GM12878 (cell line): ENCODE measurements around the gene DGKE. TPM values are rescaled to one million over a fixed set of nuclear protein-coding genes. Genes with fewer than 3 reads are reported as not detected.

ENCODE experiments used
- BCL11A ChIP-seq: IDR thresholded peaks from 2 replicates; pipeline ENCODE4 v1.6.1; 2011; ENCODE audit warnings: low read depth, low read length
- CHD4 ChIP-seq: fragments of 200-600 bp; sonication (generic); IDR thresholded peaks from 2 replicates; pipeline ENCODE4 v1.6.1; 2016; ENCODE audit warnings: mild to moderate bottlenecking
- FOXK2 ChIP-seq: fragments of 450-650 bp; IDR thresholded peaks from 2 replicates; pipeline ENCODE4 v1.6.1; 2017; ENCODE audit warnings: mild to moderate bottlenecking, moderate library complexity
- FOXM1 ChIP-seq: IDR thresholded peaks from 2 replicates; pipeline ENCODE4 v1.6.1; 2012; ENCODE audit warnings: low read depth, mild to moderate bottlenecking, inconsistent platforms, low read length, moderate library complexity
- HDAC6 ChIP-seq: fragments of 200-600 bp; sonication (generic); IDR thresholded peaks from one replicate; pipeline ENCODE4 v1.8.0; 2017; ENCODE audit warnings: antibody characterized with exemption; ENCODE audit not compliant: unreplicated experiment
- JUNB ChIP-seq: IDR thresholded peaks from 2 replicates; pipeline ENCODE4 v1.6.1; 2016; ENCODE audit warnings: antibody characterized with exemption, mild to moderate bottlenecking
- JUND ChIP-seq: IDR thresholded peaks from 2 replicates; pipeline ENCODE4 v1.6.1; 2012; ENCODE audit warnings: low read depth, mild to moderate bottlenecking, low read length, improper control_type of control experiment, moderate library complexity
- NFIC ChIP-seq: IDR thresholded peaks from 2 replicates; pipeline ENCODE4 v1.6.1; 2012; ENCODE audit warnings: low read depth, mild to moderate bottlenecking, inconsistent platforms, low read length, moderate library complexity
- NRF1 ChIP-seq: conservative IDR thresholded peaks from 2 replicates; pipeline ENCODE4 v1.6.1; 2011; ENCODE audit warnings: mild to moderate bottlenecking, low read depth, low read length, improper control_type of control experiment
- PRDM15 ChIP-seq: fragments of 450-650 bp; formaldehyde crosslinking; IDR thresholded peaks from 2 replicates; pipeline ENCODE4 v1.4.0; 2020; ENCODE audit warnings: mild to moderate bottlenecking, moderate library complexity
- RCOR1 ChIP-seq: conservative IDR thresholded peaks from 2 replicates; pipeline ENCODE4 v1.6.1; 2012; ENCODE audit warnings: low read depth, low read length, improper control_type of control experiment
- RELA ChIP-seq: fragments of 450-650 bp; IDR thresholded peaks from 2 replicates; pipeline ENCODE4 v1.8.0; 2014; ENCODE audit warnings: borderline replicate concordance; ENCODE audit not compliant: partially characterized antibody
- SIX5 ChIP-seq: IDR thresholded peaks from 2 replicates; pipeline ENCODE4 v1.6.1; 2011; ENCODE audit warnings: mild to moderate bottlenecking, low read depth, low read length, moderate library complexity; ENCODE audit not compliant: severe bottlenecking
- SREBF1 ChIP-seq: IDR thresholded peaks from 2 replicates; pipeline ENCODE4 v1.6.1; 2012; ENCODE audit warnings: mild to moderate bottlenecking, low read length
- ZBED1 ChIP-seq: IDR thresholded peaks from 2 replicates; pipeline ENCODE4 v1.6.1; 2016; ENCODE audit warnings: borderline replicate concordance
- ZNF384 ChIP-seq: IDR thresholded peaks from 2 replicates; pipeline ENCODE4 v1.6.1; 2012; ENCODE audit warnings: low read depth, mild to moderate bottlenecking, low read length, improper control_type of control experiment, borderline replicate concordance
- polyA plus RNA-seq, 11 experiments: library from polyadenylated mRNA; depleted of rRNA in 4 of 11; unstranded in 6 of 11; stranded (reverse) in 5 of 11; fragments of >200 nt; fragmentation: Nextera tagmentation in 4 of 11; fragmentation: Illumina TruSeq in 1 of 11; extraction: Ambion mirVana in 4 of 11; extraction: Trizol in 1 of 11; gene quantifications; 1 replicate in 1 of 11; 2 replicates in 10 of 11; pipeline versions ENCODE4 v1.2.1 to v1.2.3, GENCODE V29; 2011 to 2016; ENCODE audit warnings: inconsistent platforms in 2 of 11, missing spikeins in 2 of 11, low read depth in 1 of 11
- total RNA-seq, 4 experiments: library from RNA; depleted of rRNA in 3 of 4; stranded (reverse); fragments of >200 nt in 3 of 4; fragmentation: Illumina TruSeq in 1 of 4; extraction: Trizol in 1 of 4; gene quantifications; 2 replicates each; pipeline versions ENCODE4 v1.2.1 to v1.2.3, GENCODE V29; 2013 to 2021
- TF ChIP-seq, protein P1 (sequence below): fragments of 450-650 bp; formaldehyde crosslinking; IDR thresholded peaks from 2 replicates; pipeline ENCODE4 v1.4.0; 2022; ENCODE audit warnings: mild to moderate bottlenecking, moderate library complexity
- TF ChIP-seq, protein P2 (sequence below): fragments of 450-650 bp; IDR thresholded peaks from 2 replicates; pipeline ENCODE4 v1.6.1; 2018; ENCODE audit warnings: mild to moderate bottlenecking, low read depth, moderate library complexity; ENCODE audit not compliant: partially characterized antibody
- TF ChIP-seq, protein P3 (sequence below): IDR thresholded peaks from 2 replicates; pipeline ENCODE4 v1.6.1; 2011; ENCODE audit warnings: borderline replicate concordance, low read depth, mild to moderate bottlenecking, moderate library complexity, mixed read lengths, low read length; ENCODE audit not compliant: insufficient read depth; ENCODE audit errors: extremely low read length

Gene DGKE
- total and polyA plus RNA-seq, 10 of the 15 experiments (the other 5 are each of a cell fraction or from before 2014, with no cell fraction given) = 2.8 to 18.0 (median 11.6) TPM

GRCh38 chr17:56913867-56914580, 80.1 kb downstream of the DGKE start, which contains the start of gene TRIM25 (continued):
- TF ChIP-seq, protein P1, sequence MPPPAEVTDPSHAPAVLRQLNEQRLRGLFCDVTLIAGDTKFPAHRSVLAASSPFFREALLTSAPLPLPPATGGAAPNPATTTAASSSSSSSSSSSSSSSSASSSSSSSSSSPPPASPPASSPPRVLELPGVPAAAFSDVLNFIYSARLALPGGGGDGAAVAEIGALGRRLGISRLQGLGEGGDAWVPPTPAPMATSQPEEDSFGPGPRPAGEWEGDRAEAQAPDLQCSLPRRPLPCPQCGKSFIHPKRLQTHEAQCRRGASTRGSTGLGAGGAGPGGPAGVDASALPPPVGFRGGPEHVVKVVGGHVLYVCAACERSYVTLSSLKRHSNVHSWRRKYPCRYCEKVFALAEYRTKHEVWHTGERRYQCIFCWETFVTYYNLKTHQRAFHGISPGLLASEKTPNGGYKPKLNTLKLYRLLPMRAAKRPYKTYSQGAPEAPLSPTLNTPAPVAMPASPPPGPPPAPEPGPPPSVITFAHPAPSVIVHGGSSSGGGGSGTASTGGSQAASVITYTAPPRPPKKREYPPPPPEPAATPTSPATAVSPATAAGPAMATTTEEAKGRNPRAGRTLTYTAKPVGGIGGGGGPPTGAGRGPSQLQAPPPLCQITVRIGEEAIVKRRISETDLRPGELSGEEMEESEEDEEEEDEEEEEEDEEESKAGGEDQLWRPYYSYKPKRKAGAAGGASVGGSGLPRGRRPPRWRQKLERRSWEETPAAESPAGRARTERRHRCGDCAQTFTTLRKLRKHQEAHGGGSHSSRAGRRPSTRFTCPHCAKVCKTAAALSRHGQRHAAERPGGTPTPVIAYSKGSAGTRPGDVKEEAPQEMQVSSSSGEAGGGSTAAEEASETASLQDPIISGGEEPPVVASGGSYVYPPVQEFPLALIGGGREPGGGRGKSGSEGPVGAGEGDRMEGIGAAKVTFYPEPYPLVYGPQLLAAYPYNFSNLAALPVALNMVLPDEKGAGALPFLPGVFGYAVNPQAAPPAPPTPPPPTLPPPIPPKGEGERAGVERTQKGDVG (CRISPR knock-in tag) = 0 out of 2 replicates have a peak, but pooled peaks have one; percentile 10
- no peak for TF ChIP-seq JUNB
- TF ChIP-seq FOXM1 = no peak
- TF ChIP-seq, protein P2, sequence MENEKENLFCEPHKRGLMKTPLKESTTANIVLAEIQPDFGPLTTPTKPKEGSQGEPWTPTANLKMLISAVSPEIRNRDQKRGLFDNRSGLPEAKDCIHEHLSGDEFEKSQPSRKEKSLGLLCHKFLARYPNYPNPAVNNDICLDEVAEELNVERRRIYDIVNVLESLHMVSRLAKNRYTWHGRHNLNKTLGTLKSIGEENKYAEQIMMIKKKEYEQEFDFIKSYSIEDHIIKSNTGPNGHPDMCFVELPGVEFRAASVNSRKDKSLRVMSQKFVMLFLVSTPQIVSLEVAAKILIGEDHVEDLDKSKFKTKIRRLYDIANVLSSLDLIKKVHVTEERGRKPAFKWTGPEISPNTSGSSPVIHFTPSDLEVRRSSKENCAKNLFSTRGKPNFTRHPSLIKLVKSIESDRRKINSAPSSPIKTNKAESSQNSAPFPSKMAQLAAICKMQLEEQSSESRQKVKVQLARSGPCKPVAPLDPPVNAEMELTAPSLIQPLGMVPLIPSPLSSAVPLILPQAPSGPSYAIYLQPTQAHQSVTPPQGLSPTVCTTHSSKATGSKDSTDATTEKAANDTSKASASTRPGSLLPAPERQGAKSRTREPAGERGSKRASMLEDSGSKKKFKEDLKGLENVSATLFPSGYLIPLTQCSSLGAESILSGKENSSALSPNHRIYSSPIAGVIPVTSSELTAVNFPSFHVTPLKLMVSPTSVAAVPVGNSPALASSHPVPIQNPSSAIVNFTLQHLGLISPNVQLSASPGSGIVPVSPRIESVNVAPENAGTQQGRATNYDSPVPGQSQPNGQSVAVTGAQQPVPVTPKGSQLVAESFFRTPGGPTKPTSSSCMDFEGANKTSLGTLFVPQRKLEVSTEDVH = no peak
- peak; percentile 45 for TF ChIP-seq HDAC6
- no peak for TF ChIP-seq NFIC
- no peak for TF ChIP-seq JUND
- TF ChIP-seq RCOR1 = 0 out of 2 replicates have a peak, but pooled peaks have one; percentile 48
- TF ChIP-seq, protein P3, sequence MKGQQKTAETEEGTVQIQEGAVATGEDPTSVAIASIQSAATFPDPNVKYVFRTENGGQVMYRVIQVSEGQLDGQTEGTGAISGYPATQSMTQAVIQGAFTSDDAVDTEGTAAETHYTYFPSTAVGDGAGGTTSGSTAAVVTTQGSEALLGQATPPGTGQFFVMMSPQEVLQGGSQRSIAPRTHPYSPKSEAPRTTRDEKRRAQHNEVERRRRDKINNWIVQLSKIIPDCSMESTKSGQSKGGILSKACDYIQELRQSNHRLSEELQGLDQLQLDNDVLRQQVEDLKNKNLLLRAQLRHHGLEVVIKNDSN = peak; percentile 96
- no peak for TF ChIP-seq SIX5
- no peak for TF ChIP-seq NRF1
- TF ChIP-seq BCL11A = peak; percentile 12; the same call in 1 of the 2 replicates
- TF ChIP-seq RELA = no peak
- no peak for TF ChIP-seq ZBED1
- TF ChIP-seq PRDM15 = no peak
- peak; percentile 68 for TF ChIP-seq ZNF384
- 0 out of 2 replicates have a peak, but pooled peaks have one; percentile 21 for TF ChIP-seq FOXK2
- TF ChIP-seq SREBF1 = no peak
- no peak for TF ChIP-seq CHD4
